Measurements from ENCODE around the gene KRT3. TPM values are rescaled to one million over a fixed set of nuclear protein-coding genes. Genes with fewer than 3 reads are reported as not detected.

Gene KRT3
- total and polyA plus RNA-seq, 5 donors from 2014 or later = not detected

Other genes with a start within 250 kb of the KRT3 start
- gene KRT71, start 243.0 kb downstream of the KRT3 start, total RNA-seq = not detected
- gene KRT71, start 243.0 kb downstream of the KRT3 start, polyA plus RNA-seq = not detected
- not detected for gene KRT74, start 222.3 kb downstream of the KRT3 start, total RNA-seq
- not detected for gene KRT74, start 222.3 kb downstream of the KRT3 start, polyA plus RNA-seq
- gene KRT72, start 194.7 kb downstream of the KRT3 start, total RNA-seq = 1.3 TPM
- gene KRT72, start 194.7 kb downstream of the KRT3 start, polyA plus RNA-seq = under 1 TPM in 1 of 4 donors, not detected in 3; 0.13 TPM
- gene KRT73, start 177.6 kb downstream of the KRT3 start, total RNA-seq = 1.0 TPM
- gene KRT73, start 177.6 kb downstream of the KRT3 start, polyA plus RNA-seq = 1 to 10 TPM in 2 of 4 donors, not detected in 2; 1.1 to 1.4 TPM
- 0.42 TPM for gene KRT2, start 143.9 kb downstream of the KRT3 start, total RNA-seq
- under 1 TPM in 3 of 4 donors, not detected in 1; 0.23 to 0.80 (median 0.25) TPM for gene KRT2, start 143.9 kb downstream of the KRT3 start, polyA plus RNA-seq
- gene KRT1, start 115.7 kb downstream of the KRT3 start, total RNA-seq = 9.9 TPM
- gene KRT1, start 115.7 kb downstream of the KRT3 start, polyA plus RNA-seq = 1 to 10 TPM in 3 of 4 donors, not detected in 1; 3.3 to 7.8 (median 3.7) TPM
- not detected for gene KRT77, start 92.6 kb downstream of the KRT3 start, total RNA-seq
- gene KRT77, start 92.6 kb downstream of the KRT3 start, polyA plus RNA-seq = not detected
- not detected for gene KRT76, start 18.8 kb downstream of the KRT3 start, total RNA-seq
- gene KRT76, start 18.8 kb downstream of the KRT3 start, polyA plus RNA-seq = not detected
- gene KRT4, start 18.0 kb upstream of the KRT3 start, total RNA-seq = not detected
- not detected for gene KRT4, start 18.0 kb upstream of the KRT3 start, polyA plus RNA-seq
- not detected for gene KRT79, start 38.2 kb upstream of the KRT3 start, total RNA-seq
- gene KRT79, start 38.2 kb upstream of the KRT3 start, polyA plus RNA-seq = not detected
- gene KRT78, start 52.9 kb upstream of the KRT3 start, total RNA-seq = not detected
- gene KRT78, start 52.9 kb upstream of the KRT3 start, polyA plus RNA-seq = not detected
- gene KRT8, start 109.0 kb upstream of the KRT3 start, total RNA-seq = not detected
- gene KRT8, start 109.0 kb upstream of the KRT3 start, polyA plus RNA-seq = under 1 TPM in 2 of 4 donors, not detected in 2; 0.13 to 0.73 TPM
- gene KRT18, start 153.0 kb upstream of the KRT3 start, total RNA-seq = 2.4 TPM
- gene KRT18, start 153.0 kb upstream of the KRT3 start, polyA plus RNA-seq = 10 to 100 TPM in 1 of 4 donors, 1 to 10 TPM in 3; 5.8 to 11.2 (median 6.8) TPM
- gene EIF4B, start 210.3 kb upstream of the KRT3 start, total RNA-seq = 506 TPM
- 100 to 1,000 TPM in 2 of 4 donors, 10 to 100 TPM in 2; 71.3 to 116 (median 103) TPM for gene EIF4B, start 210.3 kb upstream of the KRT3 start, polyA plus RNA-seq